Fibroblast of skin of abdomen (primary cell): ENCODE measurements around the gene CNOT2.

ENCODE experiments used
- DNase-seq: peaks from one replicate; pipeline ENCODE4 v3.0.0-alpha.2; 2013

CNOT2 gene

DNA sequence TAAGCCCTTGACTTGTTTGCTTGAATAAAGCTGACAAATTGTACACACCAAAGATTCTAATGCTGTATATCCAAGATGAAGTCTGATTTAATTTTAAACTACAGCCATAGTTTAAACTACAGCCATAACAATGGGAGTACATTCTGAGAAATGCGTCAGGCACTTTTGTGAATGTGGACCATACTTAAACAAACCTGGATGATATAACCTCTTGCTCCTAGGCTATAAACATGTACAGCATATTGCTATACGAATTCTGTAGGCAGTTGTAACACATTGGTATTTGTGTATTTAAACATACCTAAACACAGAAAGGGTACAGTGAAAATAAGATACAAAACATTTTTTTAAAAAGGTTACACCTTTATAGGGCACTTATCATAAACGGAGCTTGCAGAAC is 63.4 kb downstream of the CNOT2 start:
- DNase-seq = no peak

DNA sequence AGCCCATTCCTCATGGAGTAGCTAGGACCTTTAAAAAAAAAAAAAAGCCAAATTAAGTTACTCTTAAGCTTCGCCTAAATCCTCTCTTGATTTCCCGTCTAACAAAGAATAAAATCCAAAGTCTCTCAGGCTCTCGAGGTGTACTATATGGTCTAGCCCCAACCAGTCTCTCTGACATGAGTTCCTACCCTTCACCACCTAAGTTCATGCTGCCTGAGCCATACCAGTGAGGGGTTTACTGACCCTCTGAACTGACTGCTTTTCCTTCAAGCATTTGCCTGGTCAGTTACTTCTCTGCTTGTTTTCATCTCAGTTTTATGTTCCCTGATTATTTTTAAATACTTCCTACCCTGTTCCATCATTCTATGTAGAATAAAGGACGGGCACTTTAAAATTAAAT is 64.6 kb downstream of the CNOT2 start:
- DNase-seq = no peak

DNA sequence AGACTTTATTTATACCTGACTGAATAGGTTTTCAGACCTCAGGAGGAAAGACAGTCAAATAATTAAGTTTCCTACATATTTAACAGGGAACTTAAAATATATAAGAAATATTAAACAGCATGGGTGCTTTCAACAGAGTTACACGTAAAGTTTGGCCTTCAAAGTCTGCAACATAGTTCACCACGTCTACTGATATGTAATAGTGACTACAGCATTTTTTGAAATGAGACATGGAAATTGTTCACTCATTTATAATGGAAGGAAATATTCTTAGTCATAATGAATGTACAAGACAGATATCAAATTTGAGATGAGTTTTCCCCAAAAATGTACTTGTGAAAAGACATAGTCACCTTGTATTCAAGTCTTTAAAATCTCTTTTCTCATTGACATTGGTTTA is 66.1 kb downstream of the CNOT2 start:
- no peak for DNase-seq

DNA sequence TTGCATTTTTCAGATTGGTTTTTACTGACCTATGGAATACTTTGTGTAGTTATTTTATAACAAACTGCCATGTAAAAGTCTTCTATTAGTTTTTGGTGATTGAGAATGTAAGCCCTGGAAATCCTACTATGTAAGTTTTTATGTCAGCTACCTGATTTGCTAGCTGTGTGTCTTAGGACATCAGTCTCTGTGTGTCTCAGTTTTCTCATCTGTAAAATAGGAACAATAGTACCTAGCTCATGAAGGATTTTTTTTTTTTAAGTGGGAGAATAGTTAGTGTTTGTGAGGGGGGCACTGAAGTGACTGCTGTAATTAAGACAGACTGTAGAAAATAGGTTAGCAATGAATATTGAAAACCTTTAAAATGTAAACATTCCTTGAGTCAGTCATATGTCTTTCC is 70.9 kb downstream of the CNOT2 start:
- no peak for DNase-seq

- no peak for DNase-seq
Measured at GRCh38 chr12:70317781-70318180, 74.5 kb downstream of the CNOT2 start.

GRCh38 chr12:70319605-70320004 is 76.4 kb downstream of the CNOT2 start:
- no peak for DNase-seq

DNA sequence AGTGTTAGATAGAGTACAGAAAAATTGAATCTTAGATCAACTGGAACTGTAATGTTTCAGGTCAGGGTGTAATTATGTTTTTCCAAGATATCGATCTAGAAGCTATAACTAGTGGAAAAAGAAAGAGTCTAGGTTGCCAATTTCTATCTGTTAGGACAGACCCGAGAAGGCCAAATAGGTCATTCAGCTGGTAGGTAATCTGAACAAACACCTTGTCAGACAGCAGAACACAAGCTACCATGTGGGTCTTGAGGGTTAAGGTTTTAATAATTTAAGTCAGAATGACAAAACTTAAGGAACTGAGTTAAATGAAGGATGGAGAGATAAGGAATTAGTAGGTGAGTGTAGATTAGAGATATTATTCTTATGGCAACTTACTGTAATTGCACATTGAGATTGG is 78.0 kb downstream of the CNOT2 start:
- no peak for DNase-seq

- DNase-seq = no peak
Measured at GRCh38 chr12:70327541-70327940, 84.3 kb downstream of the CNOT2 start.

DNA sequence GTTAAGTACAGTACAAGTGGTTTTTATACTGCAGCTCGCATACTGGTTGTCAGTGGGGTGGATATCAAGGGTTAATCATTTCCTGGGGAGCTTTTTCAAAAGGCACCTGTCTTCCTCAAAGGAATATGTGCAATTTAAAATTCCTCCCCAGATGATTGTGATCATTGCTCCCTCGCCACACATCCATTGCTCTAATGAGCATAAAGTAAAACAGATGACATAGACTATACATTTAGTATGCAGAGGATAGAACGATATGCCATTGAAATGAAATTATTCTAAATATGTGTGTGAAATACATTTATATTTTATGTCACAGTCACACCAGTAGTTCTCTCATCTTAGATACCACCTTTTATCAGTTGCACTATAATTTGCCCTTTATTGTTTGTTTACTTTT is 86.5 kb downstream of the CNOT2 start:
- no peak for DNase-seq

GRCh38 chr12:70330158-70330557 is 86.9 kb downstream of the CNOT2 start:
- no peak for DNase-seq

DNA sequence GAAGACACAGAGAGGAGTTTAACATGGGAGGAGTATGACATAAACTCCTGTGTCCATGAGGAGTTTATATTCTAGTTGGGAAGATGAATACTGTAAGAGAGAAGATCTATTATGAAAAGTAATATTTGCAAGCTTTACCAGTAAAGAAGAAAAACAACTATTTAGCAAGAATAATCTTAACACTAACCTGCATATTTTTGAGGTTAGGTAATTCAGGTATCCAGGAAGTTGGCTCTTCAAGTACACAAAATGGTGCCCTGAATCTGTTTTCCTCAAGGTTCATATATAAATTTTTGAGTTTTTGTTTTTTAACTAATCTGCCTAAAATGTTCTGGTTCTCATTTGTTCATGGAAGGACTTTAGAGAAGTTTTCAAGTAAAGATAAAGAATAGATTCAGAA is 89.0 kb downstream of the CNOT2 start:
- no peak for DNase-seq

DNA sequence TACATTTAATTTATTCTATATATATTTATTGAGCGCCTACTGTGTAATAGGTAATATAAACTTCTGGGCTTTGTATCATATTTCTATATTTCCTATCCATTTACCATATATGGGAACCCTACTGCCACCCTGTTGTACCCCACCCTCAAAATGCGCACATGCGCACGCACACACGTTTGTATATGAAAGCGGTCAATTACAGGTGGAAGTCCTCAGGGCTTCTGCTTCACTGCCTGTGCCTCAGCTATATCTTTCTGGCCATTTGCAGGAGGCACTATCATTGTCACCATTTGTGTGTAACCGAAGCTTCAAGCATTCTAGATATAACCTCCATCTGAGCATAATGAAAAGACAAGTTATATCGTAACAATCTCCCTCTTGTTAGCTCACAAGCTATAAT is 91.5 kb downstream of the CNOT2 start:
- DNase-seq = no peak

DNA sequence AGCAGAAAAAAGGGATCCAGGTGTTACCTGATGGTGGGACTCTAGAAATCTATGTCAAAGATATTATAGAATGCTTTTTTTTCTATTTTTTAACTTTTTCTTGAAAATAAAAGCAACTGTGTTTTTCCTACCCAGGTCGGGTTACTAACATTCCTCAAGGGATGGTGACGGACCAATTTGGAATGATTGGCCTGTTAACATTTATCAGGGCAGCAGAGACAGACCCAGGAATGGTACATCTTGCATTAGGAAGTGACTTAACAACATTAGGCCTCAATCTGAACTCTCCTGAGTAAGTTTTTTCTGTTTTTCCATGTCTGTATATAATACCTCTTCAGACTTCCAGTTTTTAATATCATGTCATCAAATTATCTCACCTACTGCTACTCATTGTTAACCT is 95.3 kb downstream of the CNOT2 start:
- DNase-seq = peak; percentile 20

GRCh38 chr12:70351076-70351475 is 107.8 kb downstream of the CNOT2 start:
- DNase-seq = no peak

DNA sequence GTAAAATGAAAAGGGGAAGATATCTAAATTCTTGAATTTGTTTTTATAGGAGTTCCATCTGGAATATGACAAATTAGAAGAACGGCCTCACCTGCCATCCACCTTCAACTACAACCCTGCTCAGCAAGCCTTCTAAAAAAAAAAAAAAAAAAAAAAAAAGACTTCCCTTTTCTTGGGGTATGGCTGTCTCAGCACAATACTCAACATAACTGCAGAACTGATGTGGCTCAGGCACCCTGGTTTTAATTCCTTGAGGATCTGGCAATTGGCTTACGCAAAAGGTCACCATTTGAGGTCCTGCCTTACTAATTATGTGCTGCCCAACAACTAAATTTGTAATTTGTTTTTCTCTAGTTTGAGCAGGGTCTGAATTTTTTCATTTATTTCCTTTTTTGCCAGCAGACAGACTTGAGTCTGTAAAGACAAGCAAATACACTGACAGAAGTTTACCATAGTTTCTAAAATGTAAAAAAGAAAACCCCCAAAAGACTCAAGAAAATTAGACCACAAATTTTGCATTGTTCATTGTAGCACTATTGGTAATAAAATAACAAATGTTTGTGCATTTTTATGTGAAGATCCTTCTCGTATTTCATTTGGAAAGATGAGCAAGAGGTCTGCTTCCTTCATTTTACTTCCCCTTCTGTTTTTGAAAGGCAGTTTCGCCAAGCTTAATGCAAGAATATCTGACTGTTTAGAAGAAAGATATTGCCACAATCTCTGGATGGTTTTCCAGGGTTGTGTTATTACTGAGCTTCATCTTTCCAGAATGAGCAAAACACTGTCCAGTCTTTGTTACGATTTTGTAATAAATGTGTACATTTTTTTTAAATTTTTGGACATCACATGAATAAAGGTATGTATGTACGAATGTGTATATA is 110.8 kb downstream of the CNOT2 start:
- DNase-seq = no peak

DNA sequence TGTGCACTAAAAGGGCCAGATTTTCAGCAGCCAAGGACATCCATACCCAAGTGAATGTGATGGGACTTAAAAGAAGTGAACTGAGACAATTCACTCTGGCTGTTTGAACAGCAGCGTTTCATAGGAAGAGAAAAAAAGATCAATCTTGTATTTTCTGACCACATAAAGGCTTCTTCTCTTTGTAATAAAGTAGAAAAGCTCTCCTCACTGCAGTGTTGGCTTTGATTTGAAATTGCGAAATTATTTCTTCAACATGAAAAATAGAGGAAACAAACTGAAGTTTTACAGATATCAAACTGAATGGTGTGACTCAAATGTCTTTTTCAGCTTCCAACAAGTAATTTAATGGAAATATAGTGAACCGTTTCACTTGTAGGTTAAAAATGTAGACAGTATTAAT is 111.6 kb downstream of the CNOT2 start:
- DNase-seq = no peak

- no peak for DNase-seq
Measured at GRCh38 chr12:70355972-70356371, 112.7 kb downstream of the CNOT2 start.

- DNase-seq = no peak
Measured at GRCh38 chr12:70359458-70360197, 116.4 kb downstream of the CNOT2 start.

- DNase-seq = no peak
Measured at GRCh38 chr12:70360218-70360617, 117.0 kb downstream of the CNOT2 start.

- DNase-seq = no peak
Measured at GRCh38 chr12:70364695-70365397, 121.6 kb downstream of the CNOT2 start.

- DNase-seq = no peak
Measured at GRCh38 chr12:70365398-70365647, 122.1 kb downstream of the CNOT2 start.

GRCh38 chr12:70365648-70366518 is 122.7 kb downstream of the CNOT2 start, which contains the start of gene KCNMB4:
TSS of gene KCNMB4 (plus strand) at chr12:70366290. CDS start at chr12:70366735, 445 bp downstream.
- DNase-seq = peak; percentile 55
